Memory B cell (primary cell): ENCODE measurements around the gene ATP6V1C2.
"Not testable (repeated sequence)": the region's sequence is repeated elsewhere in the genome, so short reads cannot be mapped to it uniquely, and the experiment has no call there.

Source experiments
- ATAC-seq: fragments of 150-1000 bp; cut with Tn5 transposase; 2 replicates; pipeline ENCODE4 v1.10.0; 2021; ENCODE audit warnings: low read depth, mild to moderate bottlenecking, moderate library complexity
- DNase-seq, 2 donors: peaks; one replicate each; pipeline ENCODE4 v3.0.0; 2022; ENCODE audit warnings: low spot score in 2 of 2
- H3K27ac Mint-ChIP-seq: one replicate; pipeline ENCODE4 v1.8.0; 2022; ENCODE audit warnings: mild to moderate bottlenecking, moderate library complexity, mixed read lengths
- H3K27me3 Mint-ChIP-seq: one replicate; pipeline ENCODE4 v1.8.0; 2022; ENCODE audit warnings: mixed read lengths
- H3K36me3 Mint-ChIP-seq: one replicate; pipeline ENCODE4 v1.8.0; 2022; ENCODE audit warnings: mild to moderate bottlenecking, mixed read lengths
- H3K4me1 Mint-ChIP-seq: one replicate; pipeline ENCODE4 v1.8.0; 2022; ENCODE audit warnings: mixed read lengths
- H3K4me3 Mint-ChIP-seq: one replicate; pipeline ENCODE4 v1.8.0; 2022; ENCODE audit warnings: mild to moderate bottlenecking, moderate library complexity, mixed read lengths
- H3K9me3 Mint-ChIP-seq: one replicate; pipeline ENCODE4 v1.8.0; 2022; ENCODE audit warnings: mixed read lengths

Gene ATP6V1C2

GRCh38 chr2:10814142-10814541 is 92.7 kb downstream of the ATP6V1C2 start:
- H3K4me3 Mint-ChIP-seq = peak overlapping the region; percentile 32
- peaks cover 21% of the 10 kb centered on the region for H3K4me1 Mint-ChIP-seq
- no peaks in the 10 kb centered on the region for H3K9me3 Mint-ChIP-seq
- DNase-seq (no peak), ATAC-seq (no peak)
- H3K36me3 Mint-ChIP-seq = no peaks in the 10 kb centered on the region
- H3K27me3 Mint-ChIP-seq = peaks cover 2% of the 10 kb centered on the region
- H3K27ac Mint-ChIP-seq = no peak overlapping the region

DNA sequence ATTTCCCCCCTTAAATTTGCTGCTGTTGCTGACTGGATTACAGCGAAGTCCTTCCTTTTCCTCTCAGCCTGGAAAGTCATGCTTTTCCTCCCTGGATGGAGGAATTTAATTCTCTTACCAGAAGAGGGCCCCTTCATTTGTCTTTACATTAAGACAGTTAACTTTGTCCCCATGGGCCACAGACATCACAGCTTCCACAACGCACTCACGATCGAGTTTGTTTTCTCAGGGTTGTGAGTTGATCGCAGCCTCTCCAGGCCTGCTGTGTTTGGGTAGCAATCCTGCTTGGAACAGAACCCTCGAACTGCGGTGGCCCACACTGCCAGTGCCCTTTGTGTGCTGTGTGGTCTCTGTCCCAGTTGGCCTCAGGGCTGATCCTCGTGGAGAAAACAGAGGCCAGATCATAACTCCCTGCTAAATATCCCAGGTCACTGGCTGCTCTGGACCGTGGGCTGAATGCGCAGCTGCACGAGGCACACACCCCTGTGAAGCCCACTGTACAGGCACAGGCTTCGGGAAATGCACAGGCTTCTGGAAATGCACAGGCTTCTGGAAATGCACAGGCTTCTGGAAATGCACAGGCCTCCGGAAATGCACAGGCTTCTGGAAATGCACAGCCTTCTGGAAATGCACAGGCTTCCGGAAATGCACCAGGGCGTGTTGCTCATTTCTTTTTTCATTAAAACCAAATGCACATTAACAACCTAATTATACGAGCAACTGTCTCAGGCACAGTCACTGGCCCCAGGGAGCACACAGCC is 93.3 kb downstream of the ATP6V1C2 start:
- Mint-ChIP-seq H3K27me3 (peaks cover 3% of the 10 kb centered on the region), H3K4me3 (no peak overlapping the region), H3K36me3 (no peaks in the 10 kb centered on the region), H3K9me3 (no peaks in the 10 kb centered on the region), H3K27ac (no peak overlapping the region), H3K4me1 (peaks cover 19% of the 10 kb centered on the region)
- DNase-seq (no peak), ATAC-seq (no peak)

DNA sequence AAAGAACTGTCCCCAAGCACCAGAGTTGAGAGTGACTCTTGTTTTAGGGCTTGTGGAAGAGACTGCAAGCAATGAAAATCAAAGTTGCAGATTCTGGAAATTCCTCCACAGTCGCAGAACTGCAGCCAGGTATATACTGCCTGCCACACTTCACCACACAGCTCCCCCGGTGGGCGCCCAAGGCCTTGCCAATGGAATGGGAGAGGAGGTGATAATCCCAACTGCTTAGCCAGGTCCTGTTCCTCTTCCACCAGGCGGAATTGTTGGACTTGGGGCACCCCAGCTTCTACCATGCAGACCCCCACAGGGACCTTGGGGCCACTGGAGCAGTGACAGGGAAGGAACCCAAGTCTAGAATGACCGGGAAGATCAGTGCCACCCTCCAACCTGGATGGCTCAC is 96.0 kb downstream of the ATP6V1C2 start:
- Mint-ChIP-seq H3K4me3 (no peak overlapping the region), H3K9me3 (no peaks in the 10 kb centered on the region), H3K27ac (no peak overlapping the region), H3K36me3 (no peaks in the 10 kb centered on the region), H3K4me1 (no peaks in the 10 kb centered on the region), H3K27me3 (peaks cover 8% of the 10 kb centered on the region)
- ATAC-seq = no peak
- no peak for DNase-seq

DNA sequence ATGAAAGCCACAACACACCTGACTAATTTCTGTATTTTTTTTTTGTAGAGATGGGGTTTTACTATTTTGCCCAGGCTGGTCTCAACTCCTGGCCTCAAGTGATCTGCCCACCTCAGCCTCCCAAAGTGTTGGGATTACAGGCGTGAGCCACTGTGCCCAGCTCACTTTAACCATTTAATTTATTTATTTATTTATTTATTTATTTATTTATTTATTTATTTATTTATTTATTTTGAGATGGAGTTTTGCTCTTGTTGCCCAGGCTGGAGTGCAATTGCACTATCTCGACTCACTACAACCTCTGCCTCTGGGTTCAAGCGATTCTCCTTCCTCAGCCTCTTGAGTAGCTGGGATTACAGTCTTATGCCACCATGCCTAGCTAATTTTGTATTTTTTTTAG is 96.9 kb downstream of the ATP6V1C2 start:
- H3K4me1 Mint-ChIP-seq, DNase-seq, H3K36me3 Mint-ChIP-seq, H3K9me3 Mint-ChIP-seq, H3K27ac Mint-ChIP-seq, H3K4me3 Mint-ChIP-seq, ATAC-seq, H3K27me3 Mint-ChIP-seq: not testable (repeated sequence)

GRCh38 chr2:10818984-10819383 is 97.6 kb downstream of the ATP6V1C2 start:
- Mint-ChIP-seq H3K4me3 (no peak overlapping the region), H3K27me3 (peaks cover 11% of the 10 kb centered on the region), H3K36me3 (no peaks in the 10 kb centered on the region), H3K9me3 (no peaks in the 10 kb centered on the region), H3K27ac (no peak overlapping the region), H3K4me1 (no peaks in the 10 kb centered on the region)
- DNase-seq = no peak
- ATAC-seq = no peak

DNA sequence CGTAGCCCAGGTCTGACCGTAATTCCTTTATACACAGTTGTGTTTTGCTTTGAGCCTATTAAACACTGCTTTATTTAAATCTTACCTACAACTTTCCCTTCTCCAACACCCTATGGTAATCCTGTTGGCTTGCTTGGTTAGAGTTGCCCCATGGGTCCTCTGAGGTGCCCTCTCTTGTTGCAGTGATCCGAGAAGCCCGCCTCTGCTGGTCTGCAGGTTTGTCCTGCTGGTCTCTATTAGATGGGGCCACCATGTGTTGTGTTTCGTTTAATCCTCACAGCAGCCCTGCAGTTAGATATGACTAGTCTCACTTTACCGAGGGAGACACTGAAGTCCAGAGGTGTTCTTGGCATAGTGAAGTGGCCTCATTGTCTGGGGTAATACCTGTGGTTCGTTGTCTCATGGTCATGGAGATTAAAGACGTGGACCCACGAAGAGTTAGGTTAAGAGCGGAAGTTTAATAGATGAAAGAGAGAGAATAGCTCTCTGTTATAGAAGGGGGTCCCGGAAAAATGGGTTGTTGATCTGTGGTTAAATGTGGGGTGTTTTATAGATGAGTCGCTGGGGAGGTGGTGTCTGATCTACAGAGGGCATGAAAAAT is 98.4 kb downstream of the ATP6V1C2 start:
- DNase-seq (no peak), ATAC-seq (no peak)
- Mint-ChIP-seq H3K36me3 (no peaks in the 10 kb centered on the region), H3K4me3 (no peak overlapping the region), H3K4me1 (no peaks in the 10 kb centered on the region), H3K9me3 (no peaks in the 10 kb centered on the region), H3K27me3 (peaks cover 15% of the 10 kb centered on the region), H3K27ac (no peak overlapping the region)

DNA sequence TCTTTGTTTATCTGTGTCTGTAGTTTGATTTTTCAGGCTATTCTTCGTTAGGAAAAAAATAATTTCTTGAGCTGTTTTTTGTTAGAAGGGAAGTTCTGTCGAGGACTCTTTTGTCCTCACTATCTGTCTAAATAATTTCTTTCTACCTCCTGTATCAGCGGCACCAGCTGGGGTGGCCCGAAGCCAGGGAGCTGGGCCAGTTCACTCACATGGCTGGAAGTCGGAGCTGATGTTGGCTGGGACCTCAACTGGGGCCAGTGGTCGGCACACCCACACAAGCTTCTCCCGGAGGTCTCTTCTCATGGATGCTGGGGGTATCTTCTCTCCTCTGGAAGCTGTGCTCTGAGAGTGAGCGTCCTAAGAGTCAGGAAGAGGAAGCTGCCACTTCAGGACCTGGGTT is 99.1 kb downstream of the ATP6V1C2 start:
- ATAC-seq = no peak
- no peak for DNase-seq
- H3K4me1 Mint-ChIP-seq = no peaks in the 10 kb centered on the region
- H3K4me3 Mint-ChIP-seq = no peak overlapping the region
- no peaks in the 10 kb centered on the region for H3K9me3 Mint-ChIP-seq
- H3K36me3 Mint-ChIP-seq = no peaks in the 10 kb centered on the region
- H3K27me3 Mint-ChIP-seq = peaks cover 15% of the 10 kb centered on the region
- no peak overlapping the region for H3K27ac Mint-ChIP-seq

GRCh38 chr2:10820978-10821695 is 99.7 kb downstream of the ATP6V1C2 start:
- Mint-ChIP-seq H3K27me3 (peaks cover 19% of the 10 kb centered on the region), H3K36me3 (no peaks in the 10 kb centered on the region), H3K4me1 (no peaks in the 10 kb centered on the region), H3K27ac (no peak overlapping the region), H3K9me3 (no peaks in the 10 kb centered on the region), H3K4me3 (no peak overlapping the region)
- DNase-seq = no peak
- peak; percentile 35 for ATAC-seq

GRCh38 chr2:10824191-10824590 is 102.8 kb downstream of the ATP6V1C2 start:
- Mint-ChIP-seq H3K9me3 (no peaks in the 10 kb centered on the region), H3K36me3 (no peaks in the 10 kb centered on the region), H3K4me1 (peaks cover 4% of the 10 kb centered on the region), H3K4me3 (no peak overlapping the region), H3K27ac (no peak overlapping the region), H3K27me3 (peaks cover 26% of the 10 kb centered on the region)
- DNase-seq = no peak
- ATAC-seq = no peak

- DNase-seq (no peak), ATAC-seq (no peak)
- Mint-ChIP-seq H3K4me1 (peaks cover 4% of the 10 kb centered on the region), H3K36me3 (no peaks in the 10 kb centered on the region), H3K9me3 (no peaks in the 10 kb centered on the region), H3K4me3 (no peak overlapping the region), H3K27ac (no peak overlapping the region), H3K27me3 (peaks cover 29% of the 10 kb centered on the region)
These were observed 104.6 kb downstream of the ATP6V1C2 start for GRCh38 chr2:10826026-10826425.

DNA sequence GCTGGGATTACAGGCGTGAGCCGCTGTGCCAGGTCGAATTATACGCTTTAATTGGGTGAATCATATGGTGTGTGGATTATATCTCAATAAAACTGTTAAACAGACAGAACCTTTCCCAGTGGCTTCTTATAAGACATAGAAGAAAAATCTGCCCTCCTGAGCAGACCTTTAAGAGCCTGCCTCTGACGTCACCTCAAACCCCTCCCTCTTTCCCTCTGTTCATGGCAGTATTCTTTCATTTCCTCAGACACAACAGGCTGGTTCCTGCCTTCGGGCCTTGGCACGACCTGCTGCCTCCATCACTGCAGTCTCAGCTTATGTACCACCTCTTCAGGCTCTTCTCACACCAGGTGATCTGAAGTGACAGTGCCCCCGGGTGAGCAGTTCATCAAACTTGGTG is 105.2 kb downstream of the ATP6V1C2 start:
- DNase-seq (no peak), ATAC-seq (peak; percentile 19)
- Mint-ChIP-seq H3K36me3 (no peaks in the 10 kb centered on the region), H3K4me1 (peaks cover 4% of the 10 kb centered on the region), H3K27me3 (peaks cover 33% of the 10 kb centered on the region), H3K27ac (no peak overlapping the region), H3K4me3 (no peak overlapping the region), H3K9me3 (no peaks in the 10 kb centered on the region)

- peaks cover 4% of the 10 kb centered on the region for H3K4me1 Mint-ChIP-seq
These were observed 106.9 kb downstream of the ATP6V1C2 start for GRCh38 chr2:10828346-10828745.

DNA sequence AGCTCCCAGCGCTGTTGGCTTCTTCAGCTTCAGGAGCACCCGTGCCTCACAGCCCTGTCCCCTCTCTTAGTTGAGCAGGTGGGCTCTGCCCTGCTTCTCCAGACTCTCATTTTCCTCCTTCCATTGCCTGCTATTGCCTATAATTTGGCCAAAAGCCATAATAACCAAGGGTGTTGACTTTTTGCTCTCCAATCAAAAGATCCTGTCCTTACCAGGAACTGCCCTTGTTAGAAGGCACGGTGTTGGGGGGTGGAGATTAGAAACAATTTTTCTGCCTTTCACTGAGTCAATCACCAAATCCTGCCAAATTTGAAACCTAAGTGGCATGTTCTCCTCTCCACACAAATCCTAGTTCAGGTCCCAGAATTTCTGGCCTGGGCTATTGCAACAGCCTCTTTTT is 107.9 kb downstream of the ATP6V1C2 start:
- Mint-ChIP-seq H3K9me3 (no peaks in the 10 kb centered on the region), H3K27ac (no peak overlapping the region), H3K4me1 (peaks cover 4% of the 10 kb centered on the region), H3K27me3 (peaks cover 34% of the 10 kb centered on the region), H3K36me3 (no peaks in the 10 kb centered on the region), H3K4me3 (no peak overlapping the region)
- no peak for ATAC-seq
- no peak for DNase-seq

More at GRCh38 chr2:10828346-10828745, 106.9 kb downstream of the ATP6V1C2 start:
- Mint-ChIP-seq H3K27me3 (peaks cover 39% of the 10 kb centered on the region), H3K9me3 (no peaks in the 10 kb centered on the region), H3K36me3 (no peaks in the 10 kb centered on the region), H3K4me3 (no peak overlapping the region), H3K27ac (no peak overlapping the region)
- ATAC-seq (no peak), DNase-seq (no peak)

DNA sequence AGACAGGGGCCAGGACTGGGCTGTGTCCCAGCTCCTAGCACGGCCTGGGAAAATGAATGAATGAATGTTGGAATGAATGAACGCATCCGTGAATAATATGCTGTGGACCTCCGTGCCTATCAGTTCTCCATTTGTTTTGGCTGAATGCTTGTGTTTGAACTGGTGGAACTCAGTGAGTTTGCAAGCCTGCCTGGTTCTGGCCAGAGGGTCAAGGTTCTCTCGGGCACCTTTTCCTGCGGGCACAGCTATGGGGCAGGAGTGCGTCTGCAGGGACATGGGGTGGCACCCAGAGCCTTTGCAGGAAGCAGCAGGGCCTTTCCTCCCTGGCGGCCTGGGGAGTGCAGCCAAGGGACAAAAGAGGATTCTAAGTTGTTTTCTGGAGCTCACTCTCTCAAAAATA is 108.8 kb downstream of the ATP6V1C2 start:
- no peak for ATAC-seq
- no peak for DNase-seq
- no peak overlapping the region for H3K4me3 Mint-ChIP-seq
- H3K27me3 Mint-ChIP-seq = peaks cover 33% of the 10 kb centered on the region
- peaks cover 7% of the 10 kb centered on the region for H3K4me1 Mint-ChIP-seq
- no peaks in the 10 kb centered on the region for H3K36me3 Mint-ChIP-seq
- H3K9me3 Mint-ChIP-seq = no peaks in the 10 kb centered on the region
- no peak overlapping the region for H3K27ac Mint-ChIP-seq
